ENCODE results near the gene MSRB1.

- TF ChIP-seq POLR2A (IDR thresholded peaks at IDR 0.05) (no peak), CTCF (IDR thresholded peaks at IDR 0.05) (no peak), POLR2AphosphoS5 (IDR thresholded peaks at IDR 0.05) (no peak)
Observed at GRCh38 chr16:1989209-1990100, 46.5 kb upstream of the MSRB1 start, which contains the start of gene SYNGR3.

Measured in prostate gland (tissue), 2 donors.